HG02623 (cell line): ENCODE measurements around the gene SH2D1A.

Source experiments
- ATAC-seq: cut with Tn5 transposase; IDR thresholded peaks from one replicate; pipeline ENCODE4 v1.9.1; 2021; ENCODE audit warnings: moderate library complexity; ENCODE audit not compliant: unreplicated experiment

The SH2D1A gene

GRCh38 chrX:124415115-124415800, 68.9 kb downstream of the SH2D1A start:
- ATAC-seq = no peak

GRCh38 chrX:124421898-124422655, 75.7 kb downstream of the SH2D1A start:
- ATAC-seq = no peak
